ENCODE results near the gene ATP5F1A. TPM values are rescaled to one million over a fixed set of nuclear protein-coding genes. Genes with fewer than 3 reads are reported as not detected.
"Not testable (repeated sequence)": the region's sequence is repeated elsewhere in the genome, so short reads cannot be mapped to it uniquely, and the experiment has no call there.

Gene ATP5F1A
- total RNA-seq, 1 experiment from 2014 or later = 392 TPM

DNA sequence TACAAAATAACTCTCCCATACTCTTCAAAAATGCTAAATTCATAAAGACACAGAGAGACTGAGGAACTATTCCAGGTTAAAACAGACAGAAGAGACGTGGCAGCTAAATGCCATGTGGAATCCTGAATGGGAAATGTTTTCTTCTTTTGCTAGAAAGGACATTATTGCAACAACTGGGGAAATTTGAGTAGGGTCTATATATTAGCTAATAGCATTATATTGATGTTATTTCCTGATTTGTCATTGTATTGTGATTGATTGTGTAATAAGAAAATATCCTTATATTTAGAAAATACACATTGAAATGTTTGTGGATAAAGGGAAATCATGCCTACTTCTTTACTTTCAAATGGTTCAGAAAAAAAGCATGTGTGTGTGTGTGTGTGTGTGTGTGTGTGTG, 49.5 kb downstream of the ATP5F1A start:
- DNase-seq (ENCODE audit: extremely low read depth, low read depth) = no peak

DNA sequence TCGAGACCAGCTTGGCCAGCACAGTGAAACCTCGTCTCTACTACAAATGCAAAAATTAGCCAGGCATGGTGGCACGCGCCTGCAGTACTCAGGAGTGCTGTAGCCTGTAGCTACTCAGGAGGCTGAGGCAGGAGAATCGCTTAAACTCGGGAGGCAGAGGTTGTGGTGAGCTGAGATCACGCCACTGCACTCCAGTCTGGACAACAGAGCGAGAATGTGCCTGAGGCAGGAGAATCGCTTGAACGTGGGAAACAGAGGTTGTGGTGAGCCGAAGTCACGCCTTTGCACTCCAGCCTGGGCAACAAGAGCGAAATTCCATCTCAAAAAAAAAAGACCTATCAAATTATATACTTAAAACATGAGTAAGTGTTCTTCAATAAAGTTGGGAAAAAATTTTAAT, 50.7 kb downstream of the ATP5F1A start:
- DNase-seq (ENCODE audit: extremely low read depth, low read depth) = not testable (repeated sequence)

GRCh38 chr18:46046688-46047087, 51.4 kb downstream of the ATP5F1A start:
- no peak for DNase-seq (ENCODE audit: extremely low read depth, low read depth)

- DNase-seq (ENCODE audit: extremely low read depth, low read depth) = no peak
Observed at GRCh38 chr18:46046126-46046525, 52.0 kb downstream of the ATP5F1A start.

DNA sequence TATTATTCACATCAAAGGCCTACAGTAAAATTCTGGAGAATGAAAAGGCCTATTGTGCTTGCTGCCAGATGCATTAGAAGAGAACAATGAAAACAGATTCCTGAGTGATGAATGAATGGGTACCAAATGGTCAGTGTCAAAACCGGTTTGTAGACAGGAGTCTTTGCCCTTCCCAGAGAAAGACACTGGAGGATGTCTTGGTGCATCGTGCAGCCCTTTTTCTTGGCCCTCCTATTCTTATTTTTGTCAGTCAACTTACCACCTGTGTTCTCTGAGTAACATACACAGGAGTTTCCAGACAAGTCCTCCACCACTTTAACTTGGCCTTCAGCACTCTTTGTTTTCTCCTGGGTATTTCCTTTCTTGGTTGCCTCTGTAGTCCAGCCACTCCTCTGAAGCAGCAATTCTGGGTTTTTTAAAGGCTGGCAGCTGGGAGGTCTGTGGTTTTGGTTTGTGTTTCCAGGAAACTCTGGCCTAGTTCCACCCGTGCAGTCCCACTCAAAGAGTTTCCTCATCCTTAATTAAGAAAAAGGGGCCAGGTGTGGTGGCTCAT, 55.4 kb downstream of the ATP5F1A start:
- DNase-seq (ENCODE audit: extremely low read depth, low read depth) = no peak

GRCh38 chr18:46040747-46041104, 57.4 kb downstream of the ATP5F1A start:
- no peak for DNase-seq (ENCODE audit: extremely low read depth, low read depth)

GRCh38 chr18:46040033-46040746, 57.9 kb downstream of the ATP5F1A start:
- DNase-seq (ENCODE audit: extremely low read depth, low read depth) = no peak

DNA sequence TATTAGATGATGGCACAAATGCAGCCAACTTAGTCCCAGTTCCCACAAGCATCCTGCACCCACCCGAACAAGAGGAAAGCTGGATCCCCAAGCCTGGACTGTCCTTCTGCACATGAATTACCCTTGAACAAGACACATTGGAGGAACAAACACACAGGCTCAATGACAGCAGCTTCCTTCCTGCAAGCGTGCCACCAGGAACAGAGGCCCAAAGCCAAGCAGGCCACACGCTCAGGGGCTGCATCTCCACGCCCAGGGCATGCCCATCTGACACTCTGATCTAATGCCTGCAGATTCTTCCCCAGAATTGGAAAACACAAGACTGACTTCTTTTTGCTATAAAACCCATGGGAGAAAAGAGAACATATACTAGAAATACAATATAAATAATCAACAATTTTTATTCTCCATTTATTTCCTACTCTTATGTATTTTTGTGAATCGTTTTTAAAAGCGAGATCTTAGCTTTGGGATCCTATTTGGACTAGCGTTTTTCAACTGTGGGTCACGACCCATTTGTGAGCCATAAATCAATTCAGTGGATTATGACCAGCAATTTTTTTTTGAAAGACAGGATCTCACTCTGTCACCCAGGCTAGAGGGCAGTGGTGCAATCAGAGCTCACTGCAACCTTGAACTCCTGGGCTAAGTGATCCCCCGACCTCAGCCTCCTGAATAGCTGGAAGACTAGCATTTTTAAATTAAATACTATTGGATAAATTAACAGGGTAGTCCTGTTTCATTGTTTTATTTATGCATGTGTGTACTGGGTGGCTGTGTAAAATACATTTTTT, 60.4 kb downstream of the ATP5F1A start:
- no peak for DNase-seq (ENCODE audit: extremely low read depth, low read depth)

- DNase-seq (ENCODE audit: extremely low read depth, low read depth) = no peak
Observed at GRCh38 chr18:46035696-46036680, 62.1 kb downstream of the ATP5F1A start.

GRCh38 chr18:46034230-46034629, 63.9 kb downstream of the ATP5F1A start:
- DNase-seq (ENCODE audit: extremely low read depth, low read depth) = no peak

GRCh38 chr18:46031741-46032140, 66.4 kb downstream of the ATP5F1A start:
- DNase-seq (ENCODE audit: extremely low read depth, low read depth) = no peak

Small RNA genes lying within 50 kb of the gene (small RNA-seq; reads per million reads assigned to genes)
- gene RNU6-1278P (0 reads per million in 2 experiments), gene RNY4P37 (0 to 0.02 reads per million in 2 experiments)

Other genes with a start within 250 kb of the ATP5F1A start
- gene EPG5, start 131.0 kb downstream of the ATP5F1A start, total RNA-seq (2014; rRNA removed; shearing (Covaris generic)) = 9.0 and 11.0 TPM in 2 replicates
- 2.7 and 3.0 TPM in 2 replicates for gene PSTPIP2, start 26.0 kb downstream of the ATP5F1A start, total RNA-seq (2014; rRNA removed; shearing (Covaris generic))
- gene HAUS1, start 6.1 kb upstream of the ATP5F1A start, total RNA-seq (2014; rRNA removed; shearing (Covaris generic)) = 22.9 and 30.7 TPM in 2 replicates

Measured in NCI-H460 (cell line).